Kidney epithelial cell (primary cell): ENCODE results near the gene LTBP3. TPM values are rescaled to one million over a fixed set of nuclear protein-coding genes. Genes with fewer than 3 reads are reported as not detected.
A peak's percentile ranks its signal among the peaks of the same experiment; 100 is the strongest.
"Not testable (repeated sequence)": the region's sequence is repeated elsewhere in the genome, so short reads cannot be mapped to it uniquely, and the experiment has no call there.

Source experiments
- DNase-seq: peaks from one replicate; pipeline ENCODE4 v3.0.0-alpha.2; 2010; ENCODE audit warnings: low read depth
- H3K27me3 ChIP-seq: 2 replicates; pipeline ENCODE4 v1.6.0; 2011; ENCODE audit warnings: low read length; ENCODE audit not compliant: control insufficient read depth, insufficient read depth
- H3K36me3 ChIP-seq: 2 replicates; pipeline ENCODE4 v1.5.1; 2011; ENCODE audit warnings: low read length; ENCODE audit not compliant: control insufficient read depth, insufficient read depth
- H3K4me3 ChIP-seq: 2 replicates; pipeline ENCODE4 v1.5.1; 2011; ENCODE audit warnings: low read depth, mild to moderate bottlenecking, control low read depth, low read length
- CTCF ChIP-seq: IDR thresholded peaks from 2 replicates; pipeline ENCODE4 v1.5.1; 2011; ENCODE audit warnings: mild to moderate bottlenecking, moderate library complexity, low read length, control low read depth, inconsistent platforms; ENCODE audit not compliant: insufficient read depth, poor library complexity, severe bottlenecking
- total RNA-seq: library from RNA; depleted of rRNA; stranded (reverse); fragments of >200 nt; gene quantifications from 2 replicates; pipeline ENCODE4 v1.2.3, GENCODE V29; 2015

LTBP3 gene
- total RNA-seq, 1 donor from 2014 or later, result 116 TPM

GRCh38 chr11:65524741-65525545 lies 33.2 kb downstream of the LTBP3 start, which contains the start of gene SCYL1:
SCYL1 (plus strand) TSS chr11:65525083; CDS start chr11:65525154, 71 bp downstream.
- Histone ChIP-seq H3K4me3 (peak within 1 kb of the TSS; percentile 96), H3K27me3 (no peaks in the 10 kb centered on the region), H3K36me3 (peaks cover 5% of the 10 kb centered on the region)
- DNase-seq, result no peak
- no peak for TF ChIP-seq CTCF

- DNase-seq, result no peak
- Histone ChIP-seq H3K36me3 (peaks cover 5% of the 10 kb centered on the region), H3K4me3 (peak overlapping the region; percentile 24), H3K27me3 (no peaks in the 10 kb centered on the region)
- no peak for TF ChIP-seq CTCF
Observed at GRCh38 chr11:65524014-65524740, 34.0 kb downstream of the LTBP3 start.

- H3K27me3 ChIP-seq, DNase-seq, H3K4me3 ChIP-seq, H3K36me3 ChIP-seq: not testable (repeated sequence)
Observed at GRCh38 chr11:65523631-65523968, 34.6 kb downstream of the LTBP3 start.

- not testable (repeated sequence) for DNase-seq, H3K4me3 ChIP-seq, H3K36me3 ChIP-seq
Observed at GRCh38 chr11:65522718-65523630, 35.2 kb downstream of the LTBP3 start.

GRCh38 chr11:65521777-65522521 lies 36.2 kb downstream of the LTBP3 start:
- H3K27me3 ChIP-seq, H3K36me3 ChIP-seq, DNase-seq, H3K4me3 ChIP-seq: not testable (repeated sequence)

More at GRCh38 chr11:65522718-65523630, 35.2 kb downstream of the LTBP3 start:
- not testable (repeated sequence) for H3K27me3 ChIP-seq

GRCh38 chr11:65518941-65519549 lies 39.1 kb downstream of the LTBP3 start:
- not testable (repeated sequence) for DNase-seq, H3K27me3 ChIP-seq, H3K36me3 ChIP-seq, H3K4me3 ChIP-seq
